ENCODE results near the gene WDR86.
A peak's percentile ranks its signal among the peaks of the same experiment; 100 is the strongest.

GRCh38 chr7:151341357-151342101 is 68.3 kb downstream of the WDR86 start, which contains the start of gene NUB1:
- peak; percentile 50; the same call in 1 of the 2 replicates for TF ChIP-seq POLR2A (IDR thresholded peaks at IDR 0.05; ENCODE audit: low read depth, low read length)
- no peak for TF ChIP-seq POLR2AphosphoS5 (IDR thresholded peaks at IDR 0.05; ENCODE audit: low read depth, low read length)
